ENCODE data around the gene FAT3. TPM values are rescaled to one million over a fixed set of nuclear protein-coding genes. Genes with fewer than 3 reads are reported as not detected.
A peak's percentile ranks its signal among the peaks of the same experiment; 100 is the strongest.

Gene FAT3
- total and polyA plus RNA-seq, 2 donors (not counting 1 experiment from before 2014, with no cell fraction given) = 3.9 to 5.9 TPM

GRCh38 chr11:92226331-92227229, 2.0 kb downstream of the FAT3 start:
- H3K9me3 ChIP-seq (ENCODE audit: control insufficient read depth, insufficient read depth, low read depth, low read length) = no peaks in the 10 kb centered on the region
- peak overlapping the region; percentile 50 to 61 (median 60) for H3K4me3 ChIP-seq (replicated peaks in 1 of 4; ENCODE audit: control extremely low read depth in 1 of 4, insufficient read depth in 1 of 4, low read depth in 3 of 4, low read length in 4 of 4)
- H3K27me3 ChIP-seq (ENCODE audit: control insufficient read depth, insufficient read depth, low read length) = no peaks in the 10 kb centered on the region
- no peaks in the 10 kb centered on the region for H4K20me1 ChIP-seq (ENCODE audit: control insufficient read depth, extremely low read depth, insufficient read depth, low read length)
- H3K4me1 ChIP-seq (ENCODE audit: control insufficient read depth, extremely low read depth, insufficient read depth, low read length) = no peaks in the 10 kb centered on the region
- H3K79me2 ChIP-seq (ENCODE audit: control insufficient read depth, insufficient read depth, low read length) = no peaks in the 10 kb centered on the region
- H3K9ac ChIP-seq (ENCODE audit: insufficient read depth, low read length) = no peak overlapping the region
- H3K4me2 ChIP-seq (ENCODE audit: extremely low read depth, insufficient read depth, low read length) = peak overlapping the region; percentile 42
- peak overlapping the region; percentile 62 for H2AFZ ChIP-seq (ENCODE audit: low read length)
- TF ChIP-seq CTCF (conservative IDR thresholded peaks at IDR 0.05 in 1 of 2, IDR thresholded peaks at IDR 0.05 in 1 of 2; ENCODE audit: low read depth in 1 of 2, low read length in 2 of 2) (no peak), EZH2 (IDR thresholded peaks at IDR 0.05; ENCODE audit: low read length, missing control alignments) (no peak)
- H3K27ac ChIP-seq (ENCODE audit: insufficient read depth, low read length) = no peak overlapping the region
- peak; percentile 17 to 27 for DNase-seq (ENCODE audit: low read depth in 2 of 2)
- H3K36me3 ChIP-seq (ENCODE audit: control insufficient read depth, insufficient read depth, low read length) = no peaks in the 10 kb centered on the region

- no peak for TF ChIP-seq EZH2 (IDR thresholded peaks at IDR 0.05; ENCODE audit: low read length, missing control alignments)
- TF ChIP-seq CTCF (conservative IDR thresholded peaks at IDR 0.05 in 1 of 2, IDR thresholded peaks at IDR 0.05 in 1 of 2; ENCODE audit: low read depth in 1 of 2, low read length in 2 of 2) = no peak
- no peak for DNase-seq (ENCODE audit: low read depth in 2 of 2)
- no peaks in the 10 kb centered on the region for H3K79me2 ChIP-seq (ENCODE audit: control insufficient read depth, insufficient read depth, low read length)
Measured at GRCh38 chr11:92227230-92227814, 2.7 kb downstream of the FAT3 start.

More at GRCh38 chr11:92227230-92227814, 2.7 kb downstream of the FAT3 start:
- no peaks in the 10 kb centered on the region for H3K36me3 ChIP-seq (ENCODE audit: control insufficient read depth, insufficient read depth, low read length)
- no peaks in the 10 kb centered on the region for H3K4me1 ChIP-seq (ENCODE audit: control insufficient read depth, extremely low read depth, insufficient read depth, low read length)
- no peaks in the 10 kb centered on the region for H3K27me3 ChIP-seq (ENCODE audit: control insufficient read depth, insufficient read depth, low read length)
- H3K27ac ChIP-seq (ENCODE audit: insufficient read depth, low read length) = no peak overlapping the region
- peak overlapping the region; percentile 21 for H3K4me2 ChIP-seq (ENCODE audit: extremely low read depth, insufficient read depth, low read length)
- no peaks in the 10 kb centered on the region for H4K20me1 ChIP-seq (ENCODE audit: control insufficient read depth, extremely low read depth, insufficient read depth, low read length)
- H2AFZ ChIP-seq (ENCODE audit: low read length) = no peak overlapping the region
- H3K9ac ChIP-seq (ENCODE audit: insufficient read depth, low read length) = no peak overlapping the region
- H3K4me3 ChIP-seq (replicated peaks in 1 of 4; ENCODE audit: control extremely low read depth in 1 of 4, insufficient read depth in 1 of 4, low read depth in 3 of 4, low read length in 4 of 4) = peak overlapping the region in 3 of 4 experiments; percentile 33 to 61 (median 60)
- no peaks in the 10 kb centered on the region for H3K9me3 ChIP-seq (ENCODE audit: control insufficient read depth, insufficient read depth, low read depth, low read length)

All from fibroblast of lung (primary cell).